ENCODE measurements around the gene PNLIPRP1. TPM values are rescaled to one million over a fixed set of nuclear protein-coding genes. Genes with fewer than 3 reads are reported as not detected.

The PNLIPRP1 gene
- total and polyA plus RNA-seq, 2 experiments from 2014 or later, result 0.21 TPM; not detected in 1

- TF ChIP-seq POLR2AphosphoS5 (IDR thresholded peaks at IDR 0.05; ENCODE audit: low read depth) (no peak), ZNF462 (CRISPR knock-in tag; IDR thresholded peaks at IDR 0.05) (no peak), NANOG (IDR thresholded peaks at IDR 0.05; ENCODE audit: borderline replicate concordance) (no peak)
- TF ChIP-seq, protein P1, sequence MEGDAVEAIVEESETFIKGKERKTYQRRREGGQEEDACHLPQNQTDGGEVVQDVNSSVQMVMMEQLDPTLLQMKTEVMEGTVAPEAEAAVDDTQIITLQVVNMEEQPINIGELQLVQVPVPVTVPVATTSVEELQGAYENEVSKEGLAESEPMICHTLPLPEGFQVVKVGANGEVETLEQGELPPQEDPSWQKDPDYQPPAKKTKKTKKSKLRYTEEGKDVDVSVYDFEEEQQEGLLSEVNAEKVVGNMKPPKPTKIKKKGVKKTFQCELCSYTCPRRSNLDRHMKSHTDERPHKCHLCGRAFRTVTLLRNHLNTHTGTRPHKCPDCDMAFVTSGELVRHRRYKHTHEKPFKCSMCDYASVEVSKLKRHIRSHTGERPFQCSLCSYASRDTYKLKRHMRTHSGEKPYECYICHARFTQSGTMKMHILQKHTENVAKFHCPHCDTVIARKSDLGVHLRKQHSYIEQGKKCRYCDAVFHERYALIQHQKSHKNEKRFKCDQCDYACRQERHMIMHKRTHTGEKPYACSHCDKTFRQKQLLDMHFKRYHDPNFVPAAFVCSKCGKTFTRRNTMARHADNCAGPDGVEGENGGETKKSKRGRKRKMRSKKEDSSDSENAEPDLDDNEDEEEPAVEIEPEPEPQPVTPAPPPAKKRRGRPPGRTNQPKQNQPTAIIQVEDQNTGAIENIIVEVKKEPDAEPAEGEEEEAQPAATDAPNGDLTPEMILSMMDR (conservative IDR thresholded peaks at IDR 0.05; ENCODE audit: low read depth in 2 of 2), result no peak
Measured at GRCh38 chr10:116612107-116612769, 21.5 kb downstream of the PNLIPRP1 start (continued).

DNA sequence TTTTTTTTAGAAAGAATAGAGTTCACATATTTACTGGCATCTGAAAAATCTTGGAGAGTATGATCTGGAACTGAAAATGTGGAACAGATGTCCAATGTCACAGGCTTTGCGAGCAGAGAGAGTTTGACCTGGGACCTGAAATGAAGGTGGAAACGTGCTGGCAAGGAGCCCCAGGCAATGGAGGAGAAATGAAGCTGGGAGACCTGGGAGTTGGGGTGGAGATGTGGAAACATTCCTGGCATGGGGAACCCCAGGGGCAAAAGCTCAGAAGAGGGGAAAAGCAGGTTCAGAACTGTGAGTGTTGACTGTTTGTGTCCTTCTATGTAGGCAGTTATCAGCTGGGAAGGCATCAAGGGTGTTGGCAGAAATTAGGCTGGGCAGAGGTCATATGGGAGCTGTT, 22.7 kb downstream of the PNLIPRP1 start:
- Mint-ChIP-seq H3K27me3 (ENCODE audit: insufficient read depth, low read depth, poor library complexity) (peaks cover 13% of the 10 kb centered on the region), H3K9me3 (peaks cover 17% of the 10 kb centered on the region), H3K27ac (no peak overlapping the region), H3K4me3 (no peak overlapping the region), H3K4me1 (peaks cover 9% of the 10 kb centered on the region; the same call in 2 of the 3 replicates), H3K36me3 (ENCODE audit: low read depth) (peaks cover 3% of the 10 kb centered on the region; the same call in 2 of the 3 replicates)
- H3K27me3 ChIP-seq (ENCODE audit: insufficient read depth), result peaks cover 9% of the 10 kb centered on the region; the same call in 1 of the 2 replicates
- 0 out of 2 replicates have a peak, but pooled peaks cover 3% of the 10 kb centered on the region for H3K36me3 ChIP-seq (ENCODE audit: insufficient read depth)
- no peak overlapping the region for H3K4me2 ChIP-seq
- H3K27ac ChIP-seq (ENCODE audit: low read depth), result no peak overlapping the region
- H4K20me1 ChIP-seq (replicated peaks; ENCODE audit: insufficient read depth), result no peaks in the 10 kb centered on the region
- DNase-seq (ENCODE audit: low spot score) (no peak), ATAC-seq (no peak)
- no peaks in the 10 kb centered on the region for H3F3A ChIP-seq (replicated peaks; ENCODE audit: low read depth)
- H3K79me2 ChIP-seq (replicated peaks; ENCODE audit: insufficient read depth), result no peaks in the 10 kb centered on the region
- H3K9me2 ChIP-seq (ENCODE audit: insufficient read depth), result peaks cover 6% of the 10 kb centered on the region; the same call in 1 of the 2 replicates
- H3K4me1 ChIP-seq (ENCODE audit: insufficient read depth), result no peaks in the 10 kb centered on the region
- no peak overlapping the region for H3K4me3 ChIP-seq
- H2AFZ ChIP-seq, result no peak overlapping the region
- no peak for TF ChIP-seq NANOG (IDR thresholded peaks at IDR 0.05; ENCODE audit: borderline replicate concordance)
- no peak for TF ChIP-seq ZNF462 (CRISPR knock-in tag; IDR thresholded peaks at IDR 0.05)
- TF ChIP-seq CREB1 (CRISPR knock-in tag; IDR thresholded peaks at IDR 0.05; ENCODE audit: low read depth), result no peak
- no peak for TF ChIP-seq ZNF331 (CRISPR knock-in tag; IDR thresholded peaks at IDR 0.05; ENCODE audit: low read depth)
- TF ChIP-seq POLR2AphosphoS5 (IDR thresholded peaks at IDR 0.05; ENCODE audit: low read depth), result no peak

Measured in GM23338 (cell line).